Measurements from ENCODE around the gene LNPEP. TPM values are rescaled to one million over a fixed set of nuclear protein-coding genes. Genes with fewer than 3 reads are reported as not detected.

LNPEP gene
- total and polyA plus RNA-seq, 12 donors = 5.4 to 87.4 (median 65.5) TPM

GRCh38 chr5:96990102-96990501 is 54.2 kb downstream of the LNPEP start:
- WGBS, 2 donors = 95 to 98% methylated on average over 4 of the region's 4 CpGs
- Histone ChIP-seq H3K27ac (no peak overlapping the region), H3K27me3 (no peaks in the 10 kb centered on the region), H3K9me3 (no peaks in the 10 kb centered on the region), H3K36me3 (peaks cover 0 to 98% (median 27%) of the 10 kb centered on the region in 9 donors), H3K4me1 (no peaks in the 10 kb centered on the region), H3K4me3 (no peak overlapping the region)
- intact Hi-C loops (cut with DNase I) = loop anchor here in 4 of 10 donors (10.0 kb wide), 4 partner anchors 115 to 215 kb away; partner anchors contain the start of gene ERAP2 (in 2 of the 4)
- no peak for DNase-seq
- TF ChIP-seq CTCF (IDR thresholded peaks at IDR 0.05) = no peak
- no peak for ATAC-seq

GRCh38 chr5:96991708-96992107 is 55.8 kb downstream of the LNPEP start:
- intact Hi-C loops (cut with DNase I) = loop anchor here in 4 of 10 donors (10.0 kb wide), 4 partner anchors 117 to 217 kb away; partner anchors contain the start of gene ERAP2 (in 2 of the 4)
- H3K27ac ChIP-seq = no peak overlapping the region
- peaks cover 0 to 96% (median 22%) of the 10 kb centered on the region in 9 donors for H3K36me3 ChIP-seq
- H3K4me1 ChIP-seq = no peaks in the 10 kb centered on the region
- no peak for TF ChIP-seq CTCF (IDR thresholded peaks at IDR 0.05)
- H3K9me3 ChIP-seq = no peaks in the 10 kb centered on the region
- ATAC-seq (no peak), DNase-seq (no peak)
- H3K27me3 ChIP-seq = no peaks in the 10 kb centered on the region
- no peak overlapping the region for H3K4me3 ChIP-seq

GRCh38 chr5:96993760-96994159 is 57.9 kb downstream of the LNPEP start:
- no peak for ATAC-seq
- Histone ChIP-seq H3K4me3 (no peak overlapping the region), H3K36me3 (peaks cover 0 to 89% (median 11%) of the 10 kb centered on the region in 9 donors), H3K27ac (no peak overlapping the region), H3K4me1 (no peaks in the 10 kb centered on the region), H3K9me3 (no peaks in the 10 kb centered on the region), H3K27me3 (no peaks in the 10 kb centered on the region)
- no peak for TF ChIP-seq CTCF (IDR thresholded peaks at IDR 0.05)
- DNase-seq = no peak
- WGBS, 2 donors = 94 to 96% methylated on average over 2 of the region's 2 CpGs
- intact Hi-C loops (cut with DNase I) = loop anchor here in 4 of 10 donors (10.0 kb wide), 4 partner anchors 119 to 219 kb away; partner anchors contain the start of gene ERAP2 (in 2 of the 4)

- Histone ChIP-seq H3K4me1 (no peaks in the 10 kb centered on the region), H3K27me3 (no peaks in the 10 kb centered on the region), H3K4me3 (no peak overlapping the region), H3K36me3 (peaks cover 0 to 94% (median 11%) of the 10 kb centered on the region in 9 donors), H3K9me3 (no peaks in the 10 kb centered on the region), H3K27ac (no peak overlapping the region)
- 70 to 71% methylated on average over 3 of the region's 3 CpGs for WGBS, 2 donors
- TF ChIP-seq CTCF (IDR thresholded peaks at IDR 0.05) = no peak
- intact Hi-C loops (cut with DNase I) = loop anchor here in 4 of 10 donors (10.0 kb wide), 4 partner anchors 120 to 220 kb away; partner anchors contain the start of gene ERAP2 (in 2 of the 4)
- DNase-seq = no peak
- no peak for ATAC-seq
Measured at GRCh38 chr5:96994493-96994892, 58.6 kb downstream of the LNPEP start.
